Keratinocyte (primary cell): ENCODE measurements around the gene DPH5. TPM values are rescaled to one million over a fixed set of nuclear protein-coding genes. Genes with fewer than 3 reads are reported as not detected.

Experiments used
- DNase-seq: peaks from one replicate; pipeline ENCODE4 v3.0.0-alpha.2; 2011; ENCODE audit warnings: low read depth, missing footprints, low spot score
- FAIRE-seq: peaks from 2 replicates; lab custom pipeline; 2011; peaks lifted over from hg19 to GRCh38; lab: Jason Lieb, UNC
- H2AFZ ChIP-seq: 2 replicates; pipeline ENCODE4 v1.6.0; 2012; ENCODE audit warnings: low read length, control low read depth, inconsistent platforms; ENCODE audit not compliant: control insufficient read depth
- H3K27ac ChIP-seq: 2 replicates; pipeline ENCODE4 v1.5.1; 2011; ENCODE audit warnings: low read length; ENCODE audit not compliant: control insufficient read depth, insufficient read depth
- H3K27me3 ChIP-seq: 3 replicates; pipeline ENCODE4 v1.6.0; 2011; ENCODE audit warnings: low read length; ENCODE audit not compliant: control insufficient read depth, insufficient read depth; ENCODE audit errors: extremely low read depth
- H3K36me3 ChIP-seq, 2 experiments: 2 replicates in 1 of 2; 3 replicates in 1 of 2; pipeline ENCODE4 v1.5.1; 2011; ENCODE audit warnings: low read length in 2 of 2, mild to moderate bottlenecking in 1 of 2; ENCODE audit not compliant: control insufficient read depth in 2 of 2, insufficient read depth in 2 of 2; ENCODE audit errors: extremely low read depth in 1 of 2
- H3K4me1 ChIP-seq: 3 replicates; pipeline ENCODE4 v1.5.1; 2011; ENCODE audit warnings: low read length; ENCODE audit not compliant: control insufficient read depth, insufficient read depth; ENCODE audit errors: extremely low read depth
- H3K4me2 ChIP-seq: 3 replicates; pipeline ENCODE4 v1.6.0; 2011; ENCODE audit warnings: low read depth, low read length; ENCODE audit not compliant: control insufficient read depth, insufficient read depth; ENCODE audit errors: extremely low read depth
- H3K4me3 ChIP-seq, 3 experiments: fragments of 200-600 bp in 1 of 3; sonication (generic) in 1 of 3; 2 replicates in 2 of 3; 3 replicates in 1 of 3; pipeline ENCODE4 v1.5.1; 2011 to 2016; ENCODE audit warnings: low read length in 3 of 3, mild to moderate bottlenecking in 3 of 3, control low read depth in 2 of 3, inconsistent platforms in 1 of 3, low read depth in 1 of 3, mixed read lengths in 1 of 3, mixed run types in 1 of 3, moderate library complexity in 1 of 3; ENCODE audit not compliant: control insufficient read depth in 2 of 3, insufficient read depth in 2 of 3; ENCODE audit errors: extremely low read depth in 1 of 3
- H3K79me2 ChIP-seq: 2 replicates; pipeline ENCODE4 v1.6.0; 2012; ENCODE audit warnings: low read length; ENCODE audit not compliant: control insufficient read depth, insufficient read depth
- H3K9ac ChIP-seq: 3 replicates; pipeline ENCODE4 v1.6.0; 2011; ENCODE audit warnings: low read length; ENCODE audit not compliant: control insufficient read depth, insufficient read depth; ENCODE audit errors: extremely low read depth
- H3K9me1 ChIP-seq: 3 replicates; pipeline ENCODE4 v1.6.0; 2011; ENCODE audit warnings: low read length; ENCODE audit not compliant: control insufficient read depth, insufficient read depth; ENCODE audit errors: extremely low read depth
- H3K9me3 ChIP-seq: 2 replicates; pipeline ENCODE4 v1.5.1; 2012; ENCODE audit warnings: low read depth, low read length; ENCODE audit not compliant: control insufficient read depth
- H4K20me1 ChIP-seq: 3 replicates; pipeline ENCODE4 v1.6.0; 2011; ENCODE audit warnings: low read length; ENCODE audit not compliant: control insufficient read depth, insufficient read depth; ENCODE audit errors: extremely low read depth
- EZH2 ChIP-seq: IDR thresholded peaks from one replicate; pipeline ENCODE4 v1.6.1; 2012; ENCODE audit warnings: inconsistent platforms, mild to moderate bottlenecking, low read length, moderate library complexity
- dilution Hi-C: fragments of 300-500 bp; cut with MboI; formaldehyde crosslinking; loops from one replicate; pipeline ENCODE4 v1.7.0; 2020; ENCODE audit warnings: low sequenced_read_pairs; ENCODE audit not compliant: extremely low pct_ligation_motif_present
- polyA plus RNA-seq, 5 experiments: library from polyadenylated mRNA; depleted of rRNA in 3 of 5; stranded (reverse) in 3 of 5; stranded (forward) in 1 of 5; unstranded in 1 of 5; fragments of >200 nt; gene quantifications; 1 replicate in 1 of 5; 2 replicates in 3 of 5; 3 replicates in 1 of 5; pipeline versions ENCODE4 v1.2.1 to v1.2.3, GENCODE V29; 2011 to 2012; ENCODE audit warnings: missing spikeins in 2 of 5, low read depth in 1 of 5, low replicate concordance in 1 of 5
- TF ChIP-seq, protein P1 (sequence below), 3 experiments: IDR thresholded peaks in 1 of 3; conservative IDR thresholded peaks in 1 of 3; optimal IDR thresholded peaks in 1 of 3; 2 replicates in 2 of 3; 3 replicates in 1 of 3; pipeline versions ENCODE3 to v1.5.1; 2011; ENCODE audit warnings: low read length in 3 of 3, mild to moderate bottlenecking in 3 of 3, moderate library complexity in 2 of 3, control low read depth in 1 of 3, inconsistent platforms in 1 of 3; ENCODE audit not compliant: insufficient read depth in 2 of 3; ENCODE audit errors: extremely low read depth in 1 of 3

The DPH5 gene
- polyA plus RNA-seq, 1 donor (not counting 4 experiments of a cell fraction or from before 2014, with no cell fraction given): 98.0 TPM

- Histone ChIP-seq H3K79me2 (no peaks in the 10 kb centered on the region), H3K4me3 (no peak overlapping the region), H2AFZ (no peak overlapping the region), H4K20me1 (no peaks in the 10 kb centered on the region), H3K9ac (no peak overlapping the region), H3K9me1 (no peaks in the 10 kb centered on the region), H3K27ac (no peak overlapping the region), H3K4me2 (no peak overlapping the region), H3K4me1 (peaks cover 12% of the 10 kb centered on the region), H3K36me3 (peaks cover 4 to 8% of the 10 kb centered on the region in 2 experiments), H3K9me3 (no peaks in the 10 kb centered on the region), H3K27me3 (no peaks in the 10 kb centered on the region)
- dilution Hi-C loops: no loop called here
- TF ChIP-seq, protein P1, sequence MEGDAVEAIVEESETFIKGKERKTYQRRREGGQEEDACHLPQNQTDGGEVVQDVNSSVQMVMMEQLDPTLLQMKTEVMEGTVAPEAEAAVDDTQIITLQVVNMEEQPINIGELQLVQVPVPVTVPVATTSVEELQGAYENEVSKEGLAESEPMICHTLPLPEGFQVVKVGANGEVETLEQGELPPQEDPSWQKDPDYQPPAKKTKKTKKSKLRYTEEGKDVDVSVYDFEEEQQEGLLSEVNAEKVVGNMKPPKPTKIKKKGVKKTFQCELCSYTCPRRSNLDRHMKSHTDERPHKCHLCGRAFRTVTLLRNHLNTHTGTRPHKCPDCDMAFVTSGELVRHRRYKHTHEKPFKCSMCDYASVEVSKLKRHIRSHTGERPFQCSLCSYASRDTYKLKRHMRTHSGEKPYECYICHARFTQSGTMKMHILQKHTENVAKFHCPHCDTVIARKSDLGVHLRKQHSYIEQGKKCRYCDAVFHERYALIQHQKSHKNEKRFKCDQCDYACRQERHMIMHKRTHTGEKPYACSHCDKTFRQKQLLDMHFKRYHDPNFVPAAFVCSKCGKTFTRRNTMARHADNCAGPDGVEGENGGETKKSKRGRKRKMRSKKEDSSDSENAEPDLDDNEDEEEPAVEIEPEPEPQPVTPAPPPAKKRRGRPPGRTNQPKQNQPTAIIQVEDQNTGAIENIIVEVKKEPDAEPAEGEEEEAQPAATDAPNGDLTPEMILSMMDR (optimal IDR thresholded peaks at IDR 0.05 in 1 of 3, IDR thresholded peaks at IDR 0.05 in 1 of 3, conservative IDR thresholded peaks at IDR 0.05 in 1 of 3; ENCODE audit: extremely low read depth in 1 of 3, insufficient read depth in 2 of 3, low read length in 3 of 3): no peak
- TF ChIP-seq EZH2: no peak
- FAIRE-seq (peak; percentile 73), DNase-seq (no peak)
Measured at GRCh38 chr1:101004061-101004460, 21.5 kb downstream of the DPH5 start.

DNA sequence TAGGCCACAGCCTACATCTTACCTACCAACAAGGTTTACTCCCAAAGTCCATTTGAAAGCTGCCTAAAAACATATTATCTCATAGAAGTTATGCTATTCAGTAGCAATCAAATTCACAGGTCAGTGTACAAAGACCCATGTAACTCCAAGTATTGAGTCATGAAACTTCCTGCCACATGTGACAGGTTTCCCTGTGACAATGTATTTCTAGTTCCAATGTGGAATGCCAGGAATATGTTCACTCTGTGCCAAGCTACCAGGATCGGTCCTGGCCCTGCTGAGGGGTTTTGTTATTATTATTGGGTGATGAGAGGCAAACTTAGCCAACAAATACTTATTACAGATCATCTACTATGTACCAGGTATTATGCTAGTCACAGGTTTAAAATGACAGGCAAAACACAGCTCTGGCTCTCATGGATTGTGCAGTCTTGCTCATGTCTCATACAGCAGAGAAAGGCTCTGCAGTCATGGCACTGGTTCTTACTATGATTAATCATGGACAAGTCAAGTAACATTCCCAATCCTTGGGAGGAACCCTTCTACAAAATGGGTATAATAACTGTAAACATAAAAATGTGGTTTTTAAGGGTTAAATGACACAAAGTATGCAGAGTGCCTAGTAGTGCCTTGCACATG is 22.5 kb downstream of the DPH5 start:
- dilution Hi-C loops: no loop called here
- peaks cover 12% of the 10 kb centered on the region for H3K4me1 ChIP-seq
- H3K9ac ChIP-seq: no peak overlapping the region
- no peak overlapping the region for H3K4me3 ChIP-seq
- H3K27ac ChIP-seq: peak overlapping the region; percentile 40
- no peaks in the 10 kb centered on the region for H3K9me1 ChIP-seq
- H3K9me3 ChIP-seq: no peaks in the 10 kb centered on the region
- peaks cover 5 to 10% of the 10 kb centered on the region in 2 experiments for H3K36me3 ChIP-seq
- no peak for DNase-seq
- TF ChIP-seq, protein P1 (optimal IDR thresholded peaks at IDR 0.05 in 1 of 3, IDR thresholded peaks at IDR 0.05 in 1 of 3, conservative IDR thresholded peaks at IDR 0.05 in 1 of 3; ENCODE audit: extremely low read depth in 1 of 3, insufficient read depth in 2 of 3, low read length in 3 of 3): no peak
- no peak for TF ChIP-seq EZH2
- H4K20me1 ChIP-seq: no peaks in the 10 kb centered on the region
- no peak overlapping the region for H2AFZ ChIP-seq
- no peaks in the 10 kb centered on the region for H3K79me2 ChIP-seq
- peak; percentile 39 for FAIRE-seq
- H3K4me2 ChIP-seq: peak overlapping the region; percentile 39
- H3K27me3 ChIP-seq: no peaks in the 10 kb centered on the region
